H1 (cell line): ENCODE data around the gene DYNLT5.
"Not testable (repeated sequence)": the region's sequence is repeated elsewhere in the genome, so short reads cannot be mapped to it uniquely, and the experiment has no call there.

Experiments
- BRCA1 ChIP-seq: IDR thresholded peaks from 2 replicates; pipeline ENCODE4 v1.6.1; 2012; ENCODE audit warnings: low read depth, low read length, improper control_type of control experiment
- CEBPB ChIP-seq: IDR thresholded peaks from 2 replicates; pipeline ENCODE4 v1.6.1; 2012; ENCODE audit warnings: low read depth, low read length
- HDAC6 ChIP-seq: IDR thresholded peaks from one replicate; pipeline ENCODE4 v1.7.1; 2012; ENCODE audit warnings: low read depth, mild to moderate bottlenecking, inconsistent platforms, low read length, moderate library complexity
- PHF8 ChIP-seq: fragments of 200-600 bp; sonication (generic); conservative IDR thresholded peaks from 2 replicates; pipeline ENCODE4 v1.7.1; 2012; ENCODE audit warnings: low read depth, mild to moderate bottlenecking, inconsistent platforms, low read length, moderate library complexity
- POLR2A ChIP-seq, 2 experiments: IDR thresholded peaks; 1 replicate in 1 of 2; 2 replicates in 1 of 2; pipeline ENCODE4 v1.6.1; 2011; ENCODE audit warnings: low read depth in 2 of 2, low read length in 2 of 2, mild to moderate bottlenecking in 2 of 2; ENCODE audit errors: control extremely low read depth in 1 of 2
- POLR2AphosphoS5 ChIP-seq: IDR thresholded peaks from 2 replicates; pipeline ENCODE4 v1.6.1; 2011; ENCODE audit warnings: low read depth, low read length
- RAD21 ChIP-seq, 2 experiments: IDR thresholded peaks in 1 of 2; conservative IDR thresholded peaks in 1 of 2; 2 replicates each; pipeline ENCODE4 v1.6.1; 2011; ENCODE audit warnings: low read depth in 2 of 2, low read length in 2 of 2, improper control_type of control experiment in 1 of 2, inconsistent platforms in 1 of 2, mild to moderate bottlenecking in 1 of 2, moderate library complexity in 1 of 2
- SIN3A ChIP-seq, 2 experiments: IDR thresholded peaks in 1 of 2; conservative IDR thresholded peaks in 1 of 2; 2 replicates each; pipeline ENCODE4 v1.6.1; 2011 to 2012; ENCODE audit warnings: low read length in 2 of 2, improper control_type of control experiment in 1 of 2, low read depth in 1 of 2, mild to moderate bottlenecking in 1 of 2
- TCF12 ChIP-seq: IDR thresholded peaks from 2 replicates; pipeline ENCODE4 v1.6.1; 2011; ENCODE audit warnings: low read depth, mild to moderate bottlenecking, low read length
- YY1 ChIP-seq: IDR thresholded peaks from 2 replicates; pipeline ENCODE4 v1.6.1; 2011; ENCODE audit warnings: low read depth, mild to moderate bottlenecking, low read length
- TF ChIP-seq, protein P1 (sequence below), 3 experiments: IDR thresholded peaks; 1 replicate in 2 of 3; 2 replicates in 1 of 3; pipeline versions ENCODE4 v1.5.1 to v1.6.1; 2011; ENCODE audit warnings: low read length in 3 of 3, mild to moderate bottlenecking in 3 of 3, inconsistent platforms in 2 of 3, low read depth in 1 of 3, moderate library complexity in 1 of 3; ENCODE audit not compliant: insufficient read depth in 1 of 3; ENCODE audit errors: control extremely low read depth in 1 of 3
- TF ChIP-seq, protein P2 (sequence below): IDR thresholded peaks from 2 replicates; pipeline ENCODE4 v1.6.1; 2011; ENCODE audit warnings: low read depth, mild to moderate bottlenecking, low read length; ENCODE audit not compliant: insufficient read depth

DNA sequence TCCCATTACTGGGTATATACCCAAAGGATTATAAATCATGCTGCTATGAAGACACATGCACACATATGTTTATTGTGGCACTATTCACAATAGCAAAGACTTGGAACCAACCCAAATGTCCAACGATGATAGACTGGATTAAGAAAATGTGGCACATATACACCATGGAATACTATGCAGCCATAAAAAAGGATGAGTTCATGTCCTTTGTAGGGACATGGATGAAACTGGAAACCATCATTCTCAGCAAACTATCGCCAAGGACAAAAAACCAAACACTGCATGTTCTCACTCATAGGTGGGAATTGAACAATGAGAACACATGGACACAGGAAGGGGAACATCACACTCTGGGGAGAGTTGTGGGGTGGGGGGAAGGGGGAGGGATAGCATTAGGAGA, 33.5 kb downstream of the DYNLT5 start:
- TF ChIP-seq, protein P1, sequence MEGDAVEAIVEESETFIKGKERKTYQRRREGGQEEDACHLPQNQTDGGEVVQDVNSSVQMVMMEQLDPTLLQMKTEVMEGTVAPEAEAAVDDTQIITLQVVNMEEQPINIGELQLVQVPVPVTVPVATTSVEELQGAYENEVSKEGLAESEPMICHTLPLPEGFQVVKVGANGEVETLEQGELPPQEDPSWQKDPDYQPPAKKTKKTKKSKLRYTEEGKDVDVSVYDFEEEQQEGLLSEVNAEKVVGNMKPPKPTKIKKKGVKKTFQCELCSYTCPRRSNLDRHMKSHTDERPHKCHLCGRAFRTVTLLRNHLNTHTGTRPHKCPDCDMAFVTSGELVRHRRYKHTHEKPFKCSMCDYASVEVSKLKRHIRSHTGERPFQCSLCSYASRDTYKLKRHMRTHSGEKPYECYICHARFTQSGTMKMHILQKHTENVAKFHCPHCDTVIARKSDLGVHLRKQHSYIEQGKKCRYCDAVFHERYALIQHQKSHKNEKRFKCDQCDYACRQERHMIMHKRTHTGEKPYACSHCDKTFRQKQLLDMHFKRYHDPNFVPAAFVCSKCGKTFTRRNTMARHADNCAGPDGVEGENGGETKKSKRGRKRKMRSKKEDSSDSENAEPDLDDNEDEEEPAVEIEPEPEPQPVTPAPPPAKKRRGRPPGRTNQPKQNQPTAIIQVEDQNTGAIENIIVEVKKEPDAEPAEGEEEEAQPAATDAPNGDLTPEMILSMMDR (IDR thresholded peaks at IDR 0.05; ENCODE audit: control extremely low read depth in 1 of 3, insufficient read depth in 1 of 3, low read depth in 1 of 3, low read length in 3 of 3): not testable (repeated sequence)
- TF ChIP-seq YY1; TCF12; PHF8; BRCA1; SIN3A (conservative IDR thresholded peaks at IDR 0.05 in 1 of 2, IDR thresholded peaks at IDR 0.05 in 1 of 2; ENCODE audit: low read depth in 1 of 2, low read length in 2 of 2); HDAC6; RAD21 (IDR thresholded peaks at IDR 0.05 in 1 of 2, conservative IDR thresholded peaks at IDR 0.05 in 1 of 2; ENCODE audit: low read depth in 2 of 2, low read length in 2 of 2); POLR2AphosphoS5; POLR2A (IDR thresholded peaks at IDR 0.05; ENCODE audit: control extremely low read depth in 1 of 2, low read depth in 2 of 2, low read length in 2 of 2); CEBPB: not testable (repeated sequence)
- TF ChIP-seq, protein P2, sequence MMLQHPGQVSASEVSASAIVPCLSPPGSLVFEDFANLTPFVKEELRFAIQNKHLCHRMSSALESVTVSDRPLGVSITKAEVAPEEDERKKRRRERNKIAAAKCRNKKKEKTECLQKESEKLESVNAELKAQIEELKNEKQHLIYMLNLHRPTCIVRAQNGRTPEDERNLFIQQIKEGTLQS: not testable (repeated sequence)
